Measurements from ENCODE around the gene LMO2.
"Not testable (repeated sequence)": the region's sequence is repeated elsewhere in the genome, so short reads cannot be mapped to it uniquely, and the experiment has no call there.

Gene LMO2

DNA sequence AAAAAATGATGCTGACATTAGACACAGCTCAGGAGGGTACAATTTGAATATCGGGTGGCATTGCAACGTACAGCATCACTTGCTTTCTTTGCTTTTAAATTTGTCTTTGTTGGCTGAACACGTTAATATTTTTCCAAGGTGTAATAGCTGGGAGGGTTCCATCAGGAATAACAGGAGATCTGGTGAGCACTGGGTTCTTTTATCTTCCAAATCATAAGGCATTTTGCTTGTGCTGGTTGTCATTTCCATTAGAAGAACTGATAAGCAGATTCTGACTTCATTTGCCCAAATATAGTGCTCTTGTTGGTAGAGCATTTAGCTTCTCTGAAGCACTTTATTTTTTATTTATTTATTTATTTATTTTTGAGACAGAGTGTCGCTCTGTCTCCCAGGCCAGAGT is 48.9 kb downstream of the LMO2 start:
- Histone ChIP-seq H3F3A (ENCODE audit: insufficient read depth, low read length) (no peaks in the 10 kb centered on the region), H3K79me2 (ENCODE audit: low read length) (no peaks in the 10 kb centered on the region), H3K4me2 (ENCODE audit: low read depth, low read length) (no peak overlapping the region)

DNA sequence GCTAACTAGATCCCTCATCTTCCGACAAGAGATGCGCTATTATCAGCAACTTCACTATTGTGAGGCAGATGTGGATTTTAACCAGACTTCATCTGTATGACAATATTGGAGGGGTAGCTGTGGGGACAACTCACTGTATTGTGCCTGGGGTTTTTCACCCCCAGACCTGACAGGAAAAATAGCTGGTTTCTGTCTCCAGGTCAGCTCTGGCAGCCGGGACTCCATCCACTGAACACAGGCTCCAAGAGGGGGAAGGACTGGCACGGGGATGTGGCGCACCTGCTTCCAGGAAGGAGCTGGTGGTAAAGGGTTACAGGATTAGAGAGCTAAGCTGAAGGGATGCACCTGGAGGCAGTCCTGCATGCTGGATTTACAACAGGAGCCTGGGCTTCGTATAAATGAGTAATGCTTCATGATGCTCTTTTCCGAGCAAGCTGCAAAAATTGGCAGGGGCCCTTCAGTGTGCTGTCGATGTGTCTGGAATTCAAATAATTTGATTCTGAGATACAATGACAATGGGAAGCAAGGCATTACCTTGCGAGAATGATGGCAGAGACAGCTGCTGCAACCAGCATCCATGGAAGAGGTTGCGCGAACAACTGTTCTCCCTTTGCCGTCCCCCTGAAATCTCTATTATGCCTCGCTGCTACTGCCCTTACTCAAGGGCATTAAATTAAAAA is 49.5 kb downstream of the LMO2 start:
- H3K27me3 ChIP-seq (replicated peaks; ENCODE audit: insufficient read depth, low read length) = no peaks in the 10 kb centered on the region
- H3K36me3 ChIP-seq (replicated peaks; ENCODE audit: insufficient read depth, low read length) = no peaks in the 10 kb centered on the region
- H3K4me1 ChIP-seq (ENCODE audit: low read length) = 0 out of 2 replicates have a peak, but pooled peaks cover 5% of the 10 kb centered on the region
- no peak overlapping the region for H3K4me3 ChIP-seq (ENCODE audit: low read length)
- no peak overlapping the region for H3K27ac ChIP-seq (ENCODE audit: low read length)
- H4K20me1 ChIP-seq (ENCODE audit: insufficient read depth, low read length) = no peaks in the 10 kb centered on the region
- no peaks in the 10 kb centered on the region for H3K9me2 ChIP-seq (replicated peaks; ENCODE audit: insufficient read depth, low read length)
- H2AFZ ChIP-seq (ENCODE audit: low read length) = no peak overlapping the region
- TF ChIP-seq EZH2phosphoT487 (IDR thresholded peaks at IDR 0.05; ENCODE audit: low read length) (no peak), EZH2 (optimal IDR thresholded peaks at IDR 0.05; ENCODE audit: low read depth, low read length) (no peak)
- TF ChIP-seq, protein P1, sequence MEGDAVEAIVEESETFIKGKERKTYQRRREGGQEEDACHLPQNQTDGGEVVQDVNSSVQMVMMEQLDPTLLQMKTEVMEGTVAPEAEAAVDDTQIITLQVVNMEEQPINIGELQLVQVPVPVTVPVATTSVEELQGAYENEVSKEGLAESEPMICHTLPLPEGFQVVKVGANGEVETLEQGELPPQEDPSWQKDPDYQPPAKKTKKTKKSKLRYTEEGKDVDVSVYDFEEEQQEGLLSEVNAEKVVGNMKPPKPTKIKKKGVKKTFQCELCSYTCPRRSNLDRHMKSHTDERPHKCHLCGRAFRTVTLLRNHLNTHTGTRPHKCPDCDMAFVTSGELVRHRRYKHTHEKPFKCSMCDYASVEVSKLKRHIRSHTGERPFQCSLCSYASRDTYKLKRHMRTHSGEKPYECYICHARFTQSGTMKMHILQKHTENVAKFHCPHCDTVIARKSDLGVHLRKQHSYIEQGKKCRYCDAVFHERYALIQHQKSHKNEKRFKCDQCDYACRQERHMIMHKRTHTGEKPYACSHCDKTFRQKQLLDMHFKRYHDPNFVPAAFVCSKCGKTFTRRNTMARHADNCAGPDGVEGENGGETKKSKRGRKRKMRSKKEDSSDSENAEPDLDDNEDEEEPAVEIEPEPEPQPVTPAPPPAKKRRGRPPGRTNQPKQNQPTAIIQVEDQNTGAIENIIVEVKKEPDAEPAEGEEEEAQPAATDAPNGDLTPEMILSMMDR (IDR thresholded peaks at IDR 0.05; ENCODE audit: low read length) = no peak
- no peaks in the 10 kb centered on the region for H3K9me3 ChIP-seq (replicated peaks; ENCODE audit: insufficient read depth, low read length)
- no peaks in the 10 kb centered on the region for H3K79me2 ChIP-seq (ENCODE audit: low read length)
- no peak for DNase-seq
- no peak overlapping the region for H3K9ac ChIP-seq (ENCODE audit: low read length)
- no peaks in the 10 kb centered on the region for H3F3A ChIP-seq (ENCODE audit: insufficient read depth, low read length)
- H3K4me2 ChIP-seq (ENCODE audit: low read depth, low read length) = no peak overlapping the region

More for the DNA sequence above, 48.9 kb downstream of the LMO2 start:
- H3K9me3 ChIP-seq (replicated peaks; ENCODE audit: insufficient read depth, low read length) = no peaks in the 10 kb centered on the region
- H3K4me3 ChIP-seq (ENCODE audit: low read length) = no peak overlapping the region
- H4K20me1 ChIP-seq (ENCODE audit: insufficient read depth, low read length) = no peaks in the 10 kb centered on the region
- H2AFZ ChIP-seq (ENCODE audit: low read length) = no peak overlapping the region
- DNase-seq = no peak
- 0 out of 2 replicates have a peak, but pooled peaks cover 6% of the 10 kb centered on the region for H3K4me1 ChIP-seq (ENCODE audit: low read length)
- H3K27me3 ChIP-seq (replicated peaks; ENCODE audit: insufficient read depth, low read length) = no peaks in the 10 kb centered on the region
- H3K36me3 ChIP-seq (replicated peaks; ENCODE audit: insufficient read depth, low read length) = no peaks in the 10 kb centered on the region
- TF ChIP-seq EZH2phosphoT487 (IDR thresholded peaks at IDR 0.05; ENCODE audit: low read length) = no peak
- no peak for TF ChIP-seq EZH2 (optimal IDR thresholded peaks at IDR 0.05; ENCODE audit: low read depth, low read length)
- TF ChIP-seq, protein P1 (IDR thresholded peaks at IDR 0.05; ENCODE audit: low read length) = no peak
- H3K27ac ChIP-seq (ENCODE audit: low read length) = no peak overlapping the region
- H3K9ac ChIP-seq (ENCODE audit: low read length) = no peak overlapping the region
- no peaks in the 10 kb centered on the region for H3K9me2 ChIP-seq (replicated peaks; ENCODE audit: insufficient read depth, low read length)

DNA sequence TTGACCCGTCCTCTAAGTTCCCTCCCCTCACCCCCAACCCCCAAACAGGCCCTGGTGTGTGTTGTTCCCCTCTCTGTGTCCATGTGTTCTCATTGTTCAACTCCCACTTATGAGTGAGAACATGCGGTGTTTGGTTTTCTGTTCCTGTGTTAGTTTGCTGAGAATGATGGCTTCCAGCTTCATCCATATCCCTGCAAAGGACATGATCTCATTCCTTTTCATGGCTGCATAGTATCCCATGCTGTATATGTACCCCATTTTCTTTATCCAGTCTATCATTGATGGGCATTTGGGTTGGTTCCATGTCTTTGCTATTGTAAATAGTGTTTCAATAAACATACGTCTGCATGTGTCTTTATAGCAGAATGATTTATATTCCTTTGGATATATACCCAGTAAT is 53.6 kb downstream of the LMO2 start:
- not testable (repeated sequence) for H3K9me2 ChIP-seq (replicated peaks; ENCODE audit: insufficient read depth, low read length); H4K20me1 ChIP-seq (ENCODE audit: insufficient read depth, low read length); H3K27ac ChIP-seq (ENCODE audit: low read length)

DNA sequence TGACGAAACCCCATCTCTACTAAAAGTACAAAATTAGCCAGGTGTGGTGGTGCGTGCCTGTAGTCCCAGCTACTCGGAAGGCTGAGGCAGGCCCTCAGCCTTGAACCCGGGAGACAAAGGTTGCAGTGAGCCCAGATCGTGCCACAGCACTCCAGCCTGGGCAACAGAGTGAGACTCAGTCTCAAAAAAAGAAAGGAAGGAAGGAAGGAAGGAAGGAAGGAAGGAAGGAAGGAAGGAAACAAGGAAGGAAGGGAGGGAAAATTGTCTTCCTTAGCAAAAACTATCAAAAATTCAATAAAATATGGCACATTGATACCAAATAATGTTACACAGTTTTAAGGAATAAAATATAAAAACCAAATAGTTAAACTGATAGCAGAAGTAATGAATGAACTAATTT is 54.5 kb downstream of the LMO2 start:
- H3K27me3 ChIP-seq (replicated peaks; ENCODE audit: insufficient read depth, low read length) = peaks cover 13% of the 10 kb centered on the region; the same call in 1 of the 2 replicates
- not testable (repeated sequence) for H3K4me1 ChIP-seq (ENCODE audit: low read length); H3K4me3 ChIP-seq (ENCODE audit: low read length); H4K20me1 ChIP-seq (ENCODE audit: insufficient read depth, low read length); H3K27ac ChIP-seq (ENCODE audit: low read length); H3K9me2 ChIP-seq (replicated peaks; ENCODE audit: insufficient read depth, low read length); H3K79me2 ChIP-seq (ENCODE audit: low read length); H3K9ac ChIP-seq (ENCODE audit: low read length); H3K36me3 ChIP-seq (replicated peaks; ENCODE audit: insufficient read depth, low read length); H3F3A ChIP-seq (ENCODE audit: insufficient read depth, low read length); DNase-seq; H3K4me2 ChIP-seq (ENCODE audit: low read depth, low read length); H2AFZ ChIP-seq (ENCODE audit: low read length); H3K9me3 ChIP-seq (replicated peaks; ENCODE audit: insufficient read depth, low read length)

More for the DNA sequence above, 53.6 kb downstream of the LMO2 start:
- H3K9ac ChIP-seq (ENCODE audit: low read length); H3F3A ChIP-seq (ENCODE audit: insufficient read depth, low read length); H3K79me2 ChIP-seq (ENCODE audit: low read length); H3K4me2 ChIP-seq (ENCODE audit: low read depth, low read length); H2AFZ ChIP-seq (ENCODE audit: low read length); H3K36me3 ChIP-seq (replicated peaks; ENCODE audit: insufficient read depth, low read length); H3K9me3 ChIP-seq (replicated peaks; ENCODE audit: insufficient read depth, low read length); DNase-seq; H3K4me1 ChIP-seq (ENCODE audit: low read length); H3K27me3 ChIP-seq (replicated peaks; ENCODE audit: insufficient read depth, low read length); H3K4me3 ChIP-seq (ENCODE audit: low read length): not testable (repeated sequence)

All from MM.1S (cell line).